GM08714 (cell line): ENCODE results near the gene WNK3.

Experiments
- H3K4me3 ChIP-seq: fragments of 200-500 bp; sonication (Bioruptor generic); 2 replicates; pipeline ENCODE4 v1.5.1; 2014; ENCODE audit warnings: mild to moderate bottlenecking, low read length, inconsistent platforms
- ZNF274 ChIP-seq: IDR thresholded peaks from 2 replicates; pipeline ENCODE4 v1.6.1; 2012; ENCODE audit warnings: mild to moderate bottlenecking, low read depth, low read length

WNK3 gene

DNA sequence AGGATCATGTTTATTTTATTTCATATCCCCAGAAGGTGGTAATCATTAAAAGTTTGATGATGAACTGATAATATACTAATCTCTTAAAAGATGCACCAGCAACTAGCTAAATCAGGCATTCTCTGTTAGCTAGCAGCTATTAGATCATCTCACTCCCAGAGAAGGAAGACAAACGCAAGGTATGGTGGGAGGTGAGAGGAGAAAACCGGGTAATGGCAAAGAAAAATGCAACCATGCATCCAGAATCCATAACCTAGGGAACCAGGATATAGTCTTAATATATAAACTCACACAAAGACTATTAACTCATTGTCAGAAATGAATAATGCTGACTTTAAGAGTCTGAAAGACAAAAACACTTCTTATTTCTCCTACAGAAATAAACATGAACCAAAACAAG lies 66.1 kb downstream of the WNK3 start:
- no peak overlapping the region for H3K4me3 ChIP-seq
- no peak for TF ChIP-seq ZNF274

DNA sequence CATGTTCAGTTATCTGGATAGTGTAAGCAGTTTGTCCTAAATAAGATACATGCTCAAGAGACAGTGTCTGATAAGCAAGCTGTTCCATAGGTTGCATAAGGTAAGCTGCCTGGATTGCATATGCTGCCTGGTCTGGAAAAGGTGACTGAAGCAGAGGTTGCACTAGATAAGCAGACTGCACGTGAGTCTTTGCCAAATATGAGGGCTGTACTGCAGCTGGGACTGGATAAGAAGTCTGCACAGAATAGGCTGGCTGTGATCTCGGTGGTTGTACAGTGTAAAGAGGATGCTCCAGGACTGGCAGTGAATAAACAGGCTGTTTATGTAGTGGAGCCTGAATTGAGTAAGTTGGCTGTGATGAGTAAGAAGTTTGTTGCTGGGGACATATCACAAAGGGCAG lies 68.9 kb downstream of the WNK3 start:
- TF ChIP-seq ZNF274, result no peak
- H3K4me3 ChIP-seq, result no peak overlapping the region

DNA sequence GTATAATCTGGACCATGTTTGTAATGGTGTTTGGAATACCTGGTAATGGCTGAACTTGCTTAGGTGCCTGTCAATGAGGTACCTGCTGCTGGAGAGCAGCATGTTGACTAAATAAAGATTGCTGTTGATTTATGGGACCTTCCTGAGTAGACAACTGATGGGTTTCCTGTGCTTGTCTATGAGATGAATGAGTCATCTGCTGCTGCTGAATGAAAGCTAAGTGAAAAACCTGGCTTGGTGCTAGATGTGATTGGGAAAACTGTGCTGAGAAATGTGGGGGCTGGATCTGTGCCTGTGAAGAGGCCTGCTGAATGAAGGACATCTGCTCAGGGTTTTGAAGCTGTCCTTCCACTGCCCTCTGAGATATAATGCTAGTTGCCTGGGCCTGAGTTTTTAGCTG lies 69.6 kb downstream of the WNK3 start:
- TF ChIP-seq ZNF274, result no peak

DNA sequence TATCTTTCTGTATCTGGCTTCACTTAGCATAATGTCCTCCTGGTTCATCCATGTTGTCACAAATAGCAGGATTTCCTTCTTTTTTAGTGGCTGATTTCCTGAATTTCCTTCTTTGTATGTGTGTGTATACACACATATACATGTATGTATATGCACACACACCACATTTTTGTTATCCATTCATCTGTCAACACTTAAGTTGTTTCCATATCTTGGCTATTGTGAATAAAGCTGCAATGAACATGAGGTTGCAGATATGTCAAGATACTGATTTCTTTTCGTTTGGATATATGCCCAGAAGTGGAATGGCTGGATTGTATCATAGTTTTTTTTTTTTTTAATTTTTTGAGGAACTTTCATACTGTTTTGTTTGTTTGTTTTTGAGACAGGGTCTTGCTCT lies 76.2 kb downstream of the WNK3 start:
- no peak overlapping the region for H3K4me3 ChIP-seq
- no peak for TF ChIP-seq ZNF274

More for the DNA sequence above, 69.6 kb downstream of the WNK3 start:
- no peak overlapping the region for H3K4me3 ChIP-seq

DNA sequence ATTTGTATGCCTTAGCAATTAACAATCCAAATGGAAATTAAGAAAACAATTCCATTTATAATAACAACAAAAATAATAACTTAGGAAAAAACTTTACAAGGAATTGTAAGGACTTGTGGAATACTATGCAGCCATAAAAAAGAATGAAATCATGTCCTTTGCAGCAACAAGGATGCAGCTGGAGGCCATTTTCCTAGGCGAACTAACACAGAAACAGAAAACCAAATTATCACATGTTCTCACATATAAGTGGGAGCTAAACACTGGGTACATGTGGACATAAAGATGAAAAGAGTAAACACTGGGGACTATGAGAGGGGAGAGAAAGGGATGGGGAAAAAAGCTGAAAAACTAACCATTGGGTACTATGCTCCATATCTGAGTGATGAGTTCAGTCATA lies 77.4 kb downstream of the WNK3 start:
- H3K4me3 ChIP-seq, result no peak overlapping the region
- no peak for TF ChIP-seq ZNF274

DNA sequence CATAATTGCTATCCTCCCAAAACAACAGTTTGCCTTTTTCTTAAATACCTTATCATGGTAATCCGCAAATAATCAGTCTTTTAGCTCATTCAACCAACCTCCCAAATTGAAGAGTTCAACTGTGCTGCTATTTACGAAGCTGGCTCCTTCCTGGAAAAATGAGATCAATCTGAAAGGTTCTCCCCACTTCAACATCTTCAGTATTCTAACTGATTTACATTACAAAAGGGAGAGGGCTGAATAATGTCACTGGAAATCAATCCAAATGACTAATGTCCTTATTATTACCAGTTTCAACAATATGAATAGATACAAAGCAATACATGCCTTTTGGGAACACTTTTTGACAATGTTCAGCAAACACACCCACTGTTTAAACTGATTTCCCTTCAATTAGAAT lies 86.2 kb downstream of the WNK3 start:
- no peak overlapping the region for H3K4me3 ChIP-seq
- TF ChIP-seq ZNF274, result no peak

DNA sequence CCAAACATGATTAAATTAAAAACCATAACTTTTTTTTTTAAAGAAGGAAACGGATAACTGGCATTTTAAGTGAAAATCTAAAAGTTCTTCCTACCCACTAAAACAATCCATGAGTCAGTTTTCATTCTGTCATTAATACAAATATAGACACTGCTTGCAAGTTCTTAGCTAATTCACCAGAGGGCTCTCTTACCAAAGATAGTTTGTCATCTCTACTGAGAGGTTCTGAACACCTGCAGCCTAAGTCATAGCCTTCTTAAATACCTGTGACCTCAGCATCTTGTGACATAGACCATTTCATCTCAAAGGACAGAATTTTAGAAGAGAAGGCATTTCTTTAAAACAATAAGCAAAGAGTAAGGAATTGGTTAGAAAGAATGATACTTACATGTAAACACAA lies 109.5 kb downstream of the WNK3 start:
- TF ChIP-seq ZNF274, result no peak
- no peak overlapping the region for H3K4me3 ChIP-seq

DNA sequence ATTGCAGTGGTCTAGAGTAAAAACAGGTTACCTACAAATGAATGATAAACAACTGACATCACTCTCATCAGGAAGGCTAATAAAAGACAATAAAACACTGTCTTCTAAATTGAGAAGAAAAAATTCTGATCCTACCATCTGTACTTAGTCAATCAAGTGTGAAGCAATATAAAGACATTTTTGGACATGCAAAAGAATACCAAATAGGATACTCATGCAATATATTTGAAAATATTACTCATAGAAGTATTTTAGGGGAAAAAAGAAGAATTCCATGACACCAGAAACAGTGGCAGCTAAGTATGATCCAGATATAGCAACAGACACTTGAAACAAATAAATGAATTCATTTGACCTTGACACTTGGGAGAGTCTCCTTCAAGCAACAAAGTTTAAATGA lies 111.0 kb downstream of the WNK3 start:
- TF ChIP-seq ZNF274, result no peak
- no peak overlapping the region for H3K4me3 ChIP-seq

DNA sequence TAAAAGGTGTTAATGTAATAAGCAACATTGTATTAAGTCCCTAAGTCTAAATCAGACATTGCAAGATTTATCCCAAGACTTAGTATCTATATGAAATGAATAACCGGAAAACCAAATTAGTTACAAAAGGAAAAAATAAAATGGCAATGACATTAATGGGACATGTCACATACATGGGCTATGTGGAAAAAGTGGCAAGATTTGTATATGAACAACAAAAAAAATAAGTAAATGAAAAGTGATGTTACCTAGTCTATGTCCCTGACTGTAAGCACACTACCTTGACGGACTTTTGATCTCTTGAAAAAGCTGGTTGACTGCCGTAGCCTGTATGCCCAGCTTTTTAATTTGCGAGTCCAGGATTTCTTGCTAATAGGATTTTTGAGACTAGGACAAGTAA lies 119.3 kb downstream of the WNK3 start:
- H3K4me3 ChIP-seq, result no peak overlapping the region
- TF ChIP-seq ZNF274, result no peak

DNA sequence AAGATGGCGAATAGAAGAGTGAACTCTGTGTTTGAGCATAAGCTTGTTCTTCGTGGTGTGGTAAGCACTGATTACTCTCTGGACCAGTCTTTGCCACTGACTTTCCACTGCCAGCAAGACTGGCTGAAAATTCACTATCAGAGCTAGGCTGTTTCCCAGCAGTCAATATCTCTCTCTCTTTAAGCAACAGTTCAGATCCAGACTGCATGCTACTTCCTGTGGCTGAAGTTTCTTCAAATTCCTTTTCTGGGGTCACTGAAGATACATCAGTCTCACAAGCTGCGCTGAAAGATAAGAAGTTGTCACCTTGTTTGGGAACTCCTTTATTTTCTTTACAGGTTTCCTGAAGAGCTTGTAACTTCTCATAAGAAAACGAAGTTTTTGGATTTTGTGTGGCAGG lies 120.8 kb downstream of the WNK3 start:
- no peak for TF ChIP-seq ZNF274
- H3K4me3 ChIP-seq, result no peak overlapping the region

DNA sequence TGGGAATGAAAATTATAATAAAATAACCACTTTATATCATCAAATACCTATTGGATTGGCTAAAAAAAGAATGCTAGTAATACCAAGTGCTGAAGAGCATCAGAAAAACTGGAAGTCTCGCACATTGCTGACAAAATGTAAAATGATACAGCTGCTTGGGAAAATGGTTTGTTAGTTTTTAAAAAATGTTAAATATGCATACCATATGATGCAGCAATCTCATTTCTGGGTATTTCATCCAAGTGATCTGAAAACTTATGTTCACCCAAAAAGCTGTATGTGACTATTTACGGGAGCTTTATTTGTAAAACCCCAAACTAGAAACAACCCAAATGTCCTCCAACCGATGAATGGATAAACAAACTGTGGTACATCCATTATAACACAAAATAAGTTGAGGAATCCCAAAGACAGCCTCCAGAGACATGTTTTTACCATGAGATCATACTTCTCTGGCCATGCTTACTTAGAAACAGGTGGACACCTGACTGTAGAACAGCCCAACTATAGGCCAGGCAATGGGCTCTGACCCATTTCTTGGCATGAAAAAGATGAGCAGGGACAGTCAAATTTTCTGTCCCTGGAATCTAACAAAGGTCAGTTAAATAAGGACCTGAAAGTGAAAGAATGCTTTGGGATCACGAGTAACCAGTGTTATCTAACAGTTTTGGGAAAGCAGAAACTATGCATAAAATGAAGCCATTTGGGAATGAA lies 127.3 kb downstream of the WNK3 start:
- TF ChIP-seq ZNF274, result no peak
- no peak overlapping the region for H3K4me3 ChIP-seq

DNA sequence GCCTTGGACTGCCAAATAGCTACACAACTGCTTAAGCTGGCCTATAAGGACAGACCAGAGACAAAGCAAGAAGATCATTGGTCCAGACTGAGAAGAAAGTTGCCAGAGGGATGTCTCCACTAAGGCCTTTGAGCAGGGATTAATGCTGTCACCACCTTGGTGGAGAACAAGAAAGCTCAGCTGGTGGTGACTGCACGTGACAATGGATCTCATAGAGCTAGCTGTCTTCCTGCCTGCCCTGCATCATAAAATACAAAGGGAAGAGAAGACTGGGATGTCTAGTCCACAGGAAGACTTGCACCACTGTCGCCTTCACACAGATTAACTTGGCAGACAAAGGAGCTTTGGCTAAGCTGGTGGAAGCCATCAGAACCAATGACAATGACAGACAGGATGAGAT lies 134.3 kb downstream of the WNK3 start:
- no peak for TF ChIP-seq ZNF274
- no peak overlapping the region for H3K4me3 ChIP-seq

DNA sequence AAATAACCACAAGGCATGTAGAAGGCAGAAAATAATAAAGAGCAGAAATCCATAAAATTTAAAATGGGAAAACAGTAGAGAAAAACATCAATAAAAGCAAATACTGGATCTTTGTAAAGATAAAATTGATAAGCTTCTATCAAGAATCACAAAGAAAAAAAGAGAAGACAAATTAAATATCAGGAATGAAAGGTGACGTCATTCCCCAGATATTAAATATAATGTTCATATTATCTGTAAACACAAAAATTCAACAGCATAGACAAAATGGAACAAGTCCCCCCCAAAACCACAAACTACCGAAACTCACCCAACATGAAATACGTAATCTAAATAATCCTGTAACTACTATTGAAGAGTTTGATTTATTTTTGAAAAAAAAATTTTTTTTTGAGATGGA lies 144.2 kb downstream of the WNK3 start:
- TF ChIP-seq ZNF274, result no peak
- H3K4me3 ChIP-seq, result no peak overlapping the region

DNA sequence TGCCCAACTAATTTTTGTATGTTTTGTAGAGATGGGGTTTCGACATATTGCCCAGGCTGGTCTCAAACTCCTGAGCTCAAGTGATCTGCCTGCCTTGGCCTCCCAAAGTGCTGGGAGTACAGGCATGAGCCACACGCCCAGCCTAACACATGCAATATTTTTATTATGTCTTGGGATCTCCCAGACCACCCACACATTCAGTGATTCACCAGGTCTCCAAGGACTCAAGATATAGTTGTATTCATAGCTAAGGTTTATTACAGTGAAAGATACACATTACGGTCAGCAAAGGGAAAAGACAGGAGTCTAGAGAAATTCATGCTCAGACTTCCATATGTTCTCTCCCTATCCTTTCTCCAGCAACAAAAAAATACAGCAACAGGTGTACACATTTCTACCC lies 149.3 kb downstream of the WNK3 start:
- no peak for TF ChIP-seq ZNF274
- no peak overlapping the region for H3K4me3 ChIP-seq

DNA sequence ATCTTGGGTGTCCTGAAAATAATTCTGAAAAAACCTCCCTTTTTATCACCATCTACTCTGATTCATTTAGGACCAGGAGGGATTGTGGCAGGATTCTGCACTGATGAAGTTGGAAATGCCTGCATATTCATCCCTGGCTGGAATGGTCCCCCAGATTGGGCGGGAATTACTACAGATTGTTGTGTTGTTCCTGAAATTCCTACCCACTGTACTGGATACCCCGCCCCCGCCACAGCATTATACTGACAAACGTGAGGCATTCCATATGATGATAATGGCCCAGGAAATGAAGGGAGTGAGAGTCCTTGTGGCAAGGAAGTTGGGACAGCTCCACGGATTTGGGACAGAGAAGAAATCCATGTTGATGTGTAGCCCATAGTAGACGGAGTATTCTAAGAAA lies 159.6 kb downstream of the WNK3 start:
- no peak overlapping the region for H3K4me3 ChIP-seq
- no peak for TF ChIP-seq ZNF274

DNA sequence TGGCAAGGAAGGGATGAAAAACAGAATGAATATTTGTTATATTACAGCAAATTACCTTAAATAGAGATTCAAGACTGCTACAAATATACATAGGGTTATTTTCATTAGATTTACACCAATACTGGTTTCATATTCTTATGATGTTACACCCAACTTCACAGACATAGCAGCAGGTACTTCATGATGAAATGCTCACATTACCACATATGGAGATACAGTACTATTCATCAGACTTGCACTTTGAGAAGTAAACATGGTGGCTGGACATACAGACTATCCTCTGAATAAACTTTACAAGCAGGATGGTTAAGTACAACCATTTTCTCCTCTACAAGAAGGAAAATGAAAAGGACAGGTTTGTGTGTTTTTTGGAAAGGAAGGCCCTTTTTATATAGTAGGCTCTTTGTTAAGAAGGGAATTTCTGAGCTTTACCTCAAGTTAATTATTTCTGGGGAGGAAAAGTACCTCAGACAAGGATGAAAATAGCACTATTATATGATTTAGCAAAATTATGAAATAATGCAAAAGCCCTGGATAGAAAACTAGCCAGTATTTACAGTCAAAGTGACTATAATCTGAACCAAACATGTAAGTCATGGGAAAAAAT lies 162.8 kb downstream of the WNK3 start:
- no peak for TF ChIP-seq ZNF274
- H3K4me3 ChIP-seq, result no peak overlapping the region
